Prostate gland (tissue), 2 donors: ENCODE results near the gene GCNA. TPM values are rescaled to one million over a fixed set of nuclear protein-coding genes. Genes with fewer than 3 reads are reported as not detected.

Experiments used
- DNase-seq: peaks from one replicate; pipeline ENCODE4 v3.0.0-alpha.2; 2019; ENCODE audit warnings: low spot score
- H3K27ac ChIP-seq, 2 donors: fragments of 200-600 bp; sonication (generic); 2 replicates each; pipeline ENCODE4 v1.5.1; 2017 to 2019
- H3K27me3 ChIP-seq: fragments of 200-600 bp; sonication (generic); replicated peaks from 2 replicates; pipeline ENCODE4 v1.5.1; 2019; ENCODE audit not compliant: insufficient read depth
- H3K36me3 ChIP-seq, 2 donors: fragments of 200-600 bp; sonication (generic); 1 replicate in 1 of 2; 2 replicates in 1 of 2; pipeline versions ENCODE4 v1.5.1 to v1.8.1; 2017 to 2019
- H3K4me1 ChIP-seq: fragments of 200-600 bp; sonication (generic); replicated peaks from 2 replicates; pipeline ENCODE4 v1.5.1; 2019
- H3K4me3 ChIP-seq, 2 donors: fragments of 200-600 bp; sonication (generic); 2 replicates each; pipeline ENCODE4 v1.5.1; 2017 to 2019
- H3K9me3 ChIP-seq: fragments of 200-600 bp; sonication (generic); 2 replicates; pipeline ENCODE4 v1.5.1; 2017
- POLR2A ChIP-seq: fragments of 450-650 bp; IDR thresholded peaks from one replicate; pipeline ENCODE4 v1.6.1; 2016; ENCODE audit warnings: antibody characterized with exemption, mild to moderate bottlenecking
- POLR2AphosphoS5 ChIP-seq: sonication (generic); formaldehyde crosslinking; IDR thresholded peaks from one replicate; pipeline ENCODE4 v1.6.1; 2017; ENCODE audit warnings: antibody characterized with exemption
- WGBS: methylation state at CpG from one replicate; pipeline ENCODE4 v1.1.5; 2018; 5-methylcytosine and 5-hydroxymethylcytosine counted together
- intact Hi-C: fragments of 100-400 bp; cut with DNase I; formaldehyde crosslinking; loops from one replicate; pipeline ENCODE4 v1.14.2; 2022
- total RNA-seq, 2 donors: library from RNA; depleted of rRNA; stranded (reverse); fragments of >200 nt; gene quantifications; one replicate each; pipeline ENCODE4 v1.1.0, GENCODE V29; 2016
- TF ChIP-seq, protein P1 (sequence below), 4 experiments: fragments of 200-600 bp in 2 of 4; fragments of 450-650 bp in 2 of 4; sonication (generic) in 2 of 4; IDR thresholded peaks; 1 replicate in 3 of 4; 2 replicates in 1 of 4; pipeline ENCODE4 v1.5.1; 2016 to 2019; ENCODE audit warnings: antibody characterized with exemption in 4 of 4, mild to moderate bottlenecking in 2 of 4, moderate library complexity in 2 of 4

Gene GCNA
- total RNA-seq, 2 donors from 2014 or later: 1.4 to 18.0 TPM

DNA sequence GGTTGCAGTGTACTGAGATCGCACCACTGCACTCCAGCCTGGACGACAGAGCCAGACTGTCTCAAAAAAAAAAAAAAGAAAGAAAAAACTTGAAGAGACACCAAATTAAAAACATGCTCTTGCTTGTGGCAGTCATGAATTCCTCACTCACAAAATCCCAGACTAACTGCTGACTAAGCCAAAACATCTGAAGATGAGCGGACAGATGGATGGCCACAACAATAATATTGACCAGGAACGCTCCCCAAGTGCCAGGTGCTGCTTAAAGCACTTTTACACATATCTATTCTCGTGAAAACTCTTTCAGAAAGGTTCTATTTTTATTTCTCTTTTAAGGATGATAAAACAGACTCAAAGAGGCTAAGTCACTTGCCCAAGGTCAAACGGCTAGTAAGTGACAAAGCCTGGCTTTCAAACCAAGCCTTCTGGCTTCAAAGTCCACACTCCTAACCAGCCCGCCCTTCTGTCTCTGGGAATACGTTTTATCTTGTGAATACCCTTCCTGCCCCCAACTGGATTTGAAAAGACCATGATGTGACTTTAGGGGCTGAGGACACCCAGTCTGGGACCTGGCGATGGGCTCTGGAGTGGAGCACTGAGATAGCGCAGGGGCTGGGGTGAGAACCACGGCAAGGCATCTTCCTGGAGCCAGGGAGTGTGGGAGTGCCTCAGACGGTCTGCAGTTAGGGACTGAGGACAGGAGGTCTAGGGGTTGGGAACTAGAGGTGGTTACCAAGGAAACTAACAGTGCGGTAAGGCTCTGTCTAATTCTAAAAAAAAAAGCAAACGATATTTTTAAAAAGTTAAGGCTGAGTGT lies 49.6 kb downstream of the GCNA start:
- Histone ChIP-seq H3K9me3 (no peaks in the 10 kb centered on the region), H3K27me3 (no peaks in the 10 kb centered on the region), H3K36me3 (no peaks in the 10 kb centered on the region), H3K4me3 (no peak overlapping the region), H3K27ac (no peak overlapping the region), H3K4me1 (no peaks in the 10 kb centered on the region)
- intact Hi-C loops: no loop called here
- WGBS: 74% methylated on average over 14 of the region's 14 CpGs
- DNase-seq: no peak
- TF ChIP-seq POLR2A (no peak), POLR2AphosphoS5 (no peak)
- TF ChIP-seq, protein P1, sequence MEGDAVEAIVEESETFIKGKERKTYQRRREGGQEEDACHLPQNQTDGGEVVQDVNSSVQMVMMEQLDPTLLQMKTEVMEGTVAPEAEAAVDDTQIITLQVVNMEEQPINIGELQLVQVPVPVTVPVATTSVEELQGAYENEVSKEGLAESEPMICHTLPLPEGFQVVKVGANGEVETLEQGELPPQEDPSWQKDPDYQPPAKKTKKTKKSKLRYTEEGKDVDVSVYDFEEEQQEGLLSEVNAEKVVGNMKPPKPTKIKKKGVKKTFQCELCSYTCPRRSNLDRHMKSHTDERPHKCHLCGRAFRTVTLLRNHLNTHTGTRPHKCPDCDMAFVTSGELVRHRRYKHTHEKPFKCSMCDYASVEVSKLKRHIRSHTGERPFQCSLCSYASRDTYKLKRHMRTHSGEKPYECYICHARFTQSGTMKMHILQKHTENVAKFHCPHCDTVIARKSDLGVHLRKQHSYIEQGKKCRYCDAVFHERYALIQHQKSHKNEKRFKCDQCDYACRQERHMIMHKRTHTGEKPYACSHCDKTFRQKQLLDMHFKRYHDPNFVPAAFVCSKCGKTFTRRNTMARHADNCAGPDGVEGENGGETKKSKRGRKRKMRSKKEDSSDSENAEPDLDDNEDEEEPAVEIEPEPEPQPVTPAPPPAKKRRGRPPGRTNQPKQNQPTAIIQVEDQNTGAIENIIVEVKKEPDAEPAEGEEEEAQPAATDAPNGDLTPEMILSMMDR (IDR thresholded peaks at IDR 0.05): no peak

DNA sequence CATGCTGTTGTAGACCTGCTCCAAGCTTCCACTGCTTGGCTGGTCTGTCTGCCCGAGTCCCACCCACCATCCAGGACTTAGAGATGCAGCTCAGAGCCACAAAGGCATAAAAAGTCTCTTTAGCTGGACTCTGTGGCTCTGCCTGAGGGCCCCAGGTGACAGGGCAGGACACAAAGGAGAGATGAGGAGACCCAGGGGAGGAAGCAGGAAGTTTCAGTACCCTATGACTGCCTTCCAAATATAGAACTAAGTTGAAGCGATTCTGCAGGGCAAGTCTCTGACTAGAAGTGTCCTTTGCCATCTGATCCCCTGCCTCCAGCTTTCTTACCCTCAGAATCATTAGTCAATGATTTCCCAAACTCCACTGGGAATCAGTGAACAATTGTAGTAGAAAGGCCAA lies 51.2 kb downstream of the GCNA start:
- 83% methylated on average over 2 of the region's 2 CpGs for WGBS
- Histone ChIP-seq H3K27ac (no peak overlapping the region), H3K27me3 (no peaks in the 10 kb centered on the region), H3K9me3 (no peaks in the 10 kb centered on the region), H3K4me1 (no peaks in the 10 kb centered on the region), H3K36me3 (no peaks in the 10 kb centered on the region), H3K4me3 (no peak overlapping the region)
- no peak for TF ChIP-seq POLR2AphosphoS5
- TF ChIP-seq, protein P1 (IDR thresholded peaks at IDR 0.05): no peak
- no peak for TF ChIP-seq POLR2A
- DNase-seq: no peak
- intact Hi-C loops: no loop called here

DNA sequence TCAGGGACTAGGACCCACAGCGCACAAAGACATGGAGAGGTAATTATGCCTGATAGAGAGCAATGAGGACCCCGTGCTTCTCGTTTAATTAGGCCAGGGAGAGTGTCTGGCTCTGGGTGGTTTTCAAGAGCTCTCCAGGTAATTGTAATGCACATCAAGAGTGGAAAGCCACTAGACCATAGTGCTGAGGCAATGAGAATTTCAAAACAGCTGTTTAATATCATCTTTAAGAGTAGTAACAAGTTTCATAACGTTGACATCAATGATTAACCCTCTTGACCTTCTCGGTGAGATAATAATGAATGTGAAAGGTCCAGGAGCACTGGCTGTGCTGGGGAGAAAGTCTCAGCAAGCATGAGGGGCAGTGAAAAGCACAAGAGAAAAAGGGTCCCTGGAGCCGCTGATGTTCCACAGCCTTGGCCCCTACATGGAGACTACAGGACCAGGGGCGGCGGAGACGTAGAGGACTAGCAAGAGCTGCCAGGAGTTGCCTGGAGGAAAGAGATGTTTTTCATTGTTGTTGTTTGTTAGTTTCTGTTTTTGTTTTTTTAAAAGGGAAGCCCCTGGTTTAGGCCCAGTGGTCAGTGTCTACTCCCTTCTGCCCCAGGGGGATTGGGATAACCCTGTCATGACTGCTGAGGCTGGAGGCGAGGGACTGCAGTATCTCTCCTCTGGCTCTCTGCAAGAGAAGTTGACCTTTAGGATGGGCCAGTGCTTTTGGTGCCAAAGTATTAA lies 54.9 kb downstream of the GCNA start:
- no peak for DNase-seq
- WGBS: 84% methylated on average over 10 of the region's 10 CpGs
- TF ChIP-seq, protein P1 (IDR thresholded peaks at IDR 0.05): no peak
- TF ChIP-seq POLR2AphosphoS5 (no peak), POLR2A (no peak)
- intact Hi-C loops: no loop called here
- H3K36me3 ChIP-seq: no peaks in the 10 kb centered on the region
- no peaks in the 10 kb centered on the region for H3K9me3 ChIP-seq
- H3K4me1 ChIP-seq: no peaks in the 10 kb centered on the region
- H3K27me3 ChIP-seq: no peaks in the 10 kb centered on the region
- no peak overlapping the region for H3K4me3 ChIP-seq
- no peak overlapping the region for H3K27ac ChIP-seq

DNA sequence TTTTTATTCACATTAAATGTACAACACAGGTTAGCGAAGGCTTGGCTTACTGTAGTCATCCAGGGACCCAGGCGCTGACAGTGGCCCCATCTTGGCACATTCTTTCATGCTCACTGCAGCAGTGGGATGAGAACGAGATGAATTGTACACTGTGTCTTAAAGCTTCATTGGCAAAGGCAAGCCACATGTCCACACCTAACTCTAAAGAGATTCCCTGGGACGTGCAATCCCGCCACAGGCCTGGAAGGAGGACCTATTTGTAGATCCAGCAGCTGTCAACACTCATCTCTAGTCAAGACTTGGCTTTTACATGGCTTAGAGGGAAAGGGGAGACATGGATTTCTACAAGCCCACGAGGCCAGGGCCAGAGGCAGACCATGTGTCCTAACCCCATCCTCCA lies 56.1 kb downstream of the GCNA start:
- H3K27ac ChIP-seq: no peak overlapping the region
- H3K36me3 ChIP-seq: no peaks in the 10 kb centered on the region
- no peaks in the 10 kb centered on the region for H3K9me3 ChIP-seq
- TF ChIP-seq, protein P1 (IDR thresholded peaks at IDR 0.05): no peak
- TF ChIP-seq POLR2A (no peak), POLR2AphosphoS5 (no peak)
- intact Hi-C loops: no loop called here
- H3K27me3 ChIP-seq: no peaks in the 10 kb centered on the region
- no peak for DNase-seq
- 81% methylated on average over 6 of the region's 6 CpGs for WGBS
- no peak overlapping the region for H3K4me3 ChIP-seq
- no peaks in the 10 kb centered on the region for H3K4me1 ChIP-seq
